Astrocyte (in vitro differentiated cells and primary cell): ENCODE measurements around the gene RHEBL1.

Experiments
- EZH2 ChIP-seq: IDR thresholded peaks from 2 replicates; pipeline ENCODE4 v1.6.1; 2012; ENCODE audit warnings: mild to moderate bottlenecking, low read length, inconsistent platforms; ENCODE audit not compliant: insufficient read depth
- TF ChIP-seq, protein P1 (sequence below): IDR thresholded peaks from 2 replicates; pipeline ENCODE4 v1.5.1; 2011; ENCODE audit warnings: low read depth, mild to moderate bottlenecking, inconsistent platforms, low read length, moderate library complexity; ENCODE audit not compliant: insufficient read depth

- TF ChIP-seq, protein P1, sequence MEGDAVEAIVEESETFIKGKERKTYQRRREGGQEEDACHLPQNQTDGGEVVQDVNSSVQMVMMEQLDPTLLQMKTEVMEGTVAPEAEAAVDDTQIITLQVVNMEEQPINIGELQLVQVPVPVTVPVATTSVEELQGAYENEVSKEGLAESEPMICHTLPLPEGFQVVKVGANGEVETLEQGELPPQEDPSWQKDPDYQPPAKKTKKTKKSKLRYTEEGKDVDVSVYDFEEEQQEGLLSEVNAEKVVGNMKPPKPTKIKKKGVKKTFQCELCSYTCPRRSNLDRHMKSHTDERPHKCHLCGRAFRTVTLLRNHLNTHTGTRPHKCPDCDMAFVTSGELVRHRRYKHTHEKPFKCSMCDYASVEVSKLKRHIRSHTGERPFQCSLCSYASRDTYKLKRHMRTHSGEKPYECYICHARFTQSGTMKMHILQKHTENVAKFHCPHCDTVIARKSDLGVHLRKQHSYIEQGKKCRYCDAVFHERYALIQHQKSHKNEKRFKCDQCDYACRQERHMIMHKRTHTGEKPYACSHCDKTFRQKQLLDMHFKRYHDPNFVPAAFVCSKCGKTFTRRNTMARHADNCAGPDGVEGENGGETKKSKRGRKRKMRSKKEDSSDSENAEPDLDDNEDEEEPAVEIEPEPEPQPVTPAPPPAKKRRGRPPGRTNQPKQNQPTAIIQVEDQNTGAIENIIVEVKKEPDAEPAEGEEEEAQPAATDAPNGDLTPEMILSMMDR = no peak
- no peak for TF ChIP-seq EZH2
Measured at GRCh38 chr12:49041881-49042484, 27.8 kb downstream of the RHEBL1 start.
